K562 (cell line): ENCODE measurements around the gene PACRG. TPM values are rescaled to one million over a fixed set of nuclear protein-coding genes. Genes with fewer than 3 reads are reported as not detected.

Experiments used
- ATAC-seq: fragments of 200-7000 bp; cut with Tn5 transposase; 3 replicates; pipeline ENCODE4 v1.9.1; 2020; ENCODE audit warnings: moderate library complexity
- BruUV-seq: library from RNA; stranded (reverse); fragments of 400-500 nt; replicated peaks from 2 replicates; lab custom pipeline; 2021; lab: Mats Ljungman, UMichigan
- CTCF ChIA-PET: fragments of 300-600 bp; formaldehyde crosslinking; extraction: SDS; loops from one replicate; lab custom pipeline; 2021; ENCODE audit warnings: low intra/inter-chr PET ratio; lab: Yijun Ruan, JAX
- POLR2A ChIA-PET: fragments of 300-600, 350-650 bp; sonication (Branson Sonifier 250); formaldehyde crosslinking; extraction: SDS; loops from one replicate; lab custom pipeline; 2021; ENCODE audit warnings: antibody characterized with exemption, inconsistent platforms; lab: Yijun Ruan, JAX
- DNase-seq, 4 experiments: peaks; one replicate each; pipeline versions ENCODE4 v3.0.0 to v3.0.0-alpha.2; 2011 to 2018; ENCODE audit warnings: low spot score in 3 of 4, mixed read lengths in 3 of 4; ENCODE audit errors: extremely low read depth in 1 of 4
- FAIRE-seq: peaks from 2 replicates; lab custom pipeline; 2011; peaks lifted over from hg19 to GRCh38; lab: Jason Lieb, UNC
- H2AFZ ChIP-seq: 2 replicates; pipeline ENCODE4 v1.6.0; 2011; ENCODE audit warnings: low read depth, low read length, control low read depth, inconsistent platforms
- H3K27ac ChIP-seq: fragments of 200-600 bp; 3 replicates; pipeline ENCODE4 v1.8.0; 2011; ENCODE audit warnings: low read depth, mild to moderate bottlenecking, control low read depth, inconsistent platforms, low read length, moderate library complexity, mixed read lengths; ENCODE audit errors: extremely low read depth
- H3K27me3 ChIP-seq, 2 experiments: fragments of 300-600 bp in 1 of 2; 2 replicates in 1 of 2; 3 replicates in 1 of 2; pipeline versions ENCODE4 v1.6.0 to v1.8.0; 2011; ENCODE audit warnings: inconsistent platforms in 2 of 2, low read length in 2 of 2, mild to moderate bottlenecking in 1 of 2, mixed read lengths in 1 of 2, moderate library complexity in 1 of 2; ENCODE audit not compliant: control insufficient read depth in 2 of 2, insufficient read depth in 2 of 2
- H3K36me3 ChIP-seq: fragments of 300-600 bp; 3 replicates; pipeline ENCODE4 v1.8.0; 2011; ENCODE audit warnings: mild to moderate bottlenecking, low read length, inconsistent platforms; ENCODE audit not compliant: control insufficient read depth, insufficient read depth
- H3K4me1 ChIP-seq, 2 experiments: fragments of 200-600 bp in 1 of 2; replicated peaks in 1 of 2; 2 replicates in 1 of 2; 3 replicates in 1 of 2; pipeline versions ENCODE4 v1.5.1 to v1.8.0; 2011; ENCODE audit warnings: inconsistent platforms in 2 of 2, low read length in 2 of 2, mild to moderate bottlenecking in 1 of 2, mixed read lengths in 1 of 2, moderate library complexity in 1 of 2; ENCODE audit not compliant: control insufficient read depth in 2 of 2, insufficient read depth in 2 of 2
- H3K4me2 ChIP-seq: 2 replicates; pipeline ENCODE4 v1.6.1; 2011; ENCODE audit warnings: low read length, control low read depth, inconsistent platforms, mixed read lengths; ENCODE audit not compliant: insufficient read depth
- H3K4me3 ChIP-seq: fragments of 200-600 bp; sonication (generic), shearing (Covaris generic); 2 replicates; pipeline ENCODE4 v1.5.1; 2016; ENCODE audit warnings: control low read depth, inconsistent platforms
- H3K79me2 ChIP-seq: fragments of 200-600 bp; 3 replicates; pipeline ENCODE4 v1.8.0; 2011; ENCODE audit warnings: low read length, inconsistent platforms; ENCODE audit not compliant: control insufficient read depth, insufficient read depth
- H3K9ac ChIP-seq, 2 experiments: 2 replicates each; pipeline versions ENCODE4 v1.6.0 to v1.6.1; 2011; ENCODE audit warnings: low read depth in 2 of 2, low read length in 2 of 2, control low read depth in 1 of 2, inconsistent platforms in 1 of 2, mild to moderate bottlenecking in 1 of 2, mixed read lengths in 1 of 2; ENCODE audit not compliant: insufficient read depth in 1 of 2
- H3K9me1 ChIP-seq: one replicate; pipeline ENCODE4 v1.6.0; 2011; ENCODE audit warnings: inconsistent platforms, mild to moderate bottlenecking, low read length, moderate library complexity; ENCODE audit not compliant: control insufficient read depth, insufficient read depth
- H3K9me3 ChIP-seq: replicated peaks from 2 replicates; pipeline ENCODE4 v1.5.1; 2011; ENCODE audit warnings: low read depth, low read length, inconsistent platforms; ENCODE audit not compliant: control insufficient read depth, insufficient read depth
- H4K20me1 ChIP-seq: replicated peaks from 2 replicates; pipeline ENCODE4 v1.6.1; 2011; ENCODE audit warnings: low read length, inconsistent platforms, mixed read lengths; ENCODE audit not compliant: control insufficient read depth, insufficient read depth
- BACH1 ChIP-seq: fragments of 200-800 bp; sonication (Bioruptor generic); IDR thresholded peaks from 2 replicates; pipeline ENCODE4 v1.6.1; 2016; ENCODE audit warnings: missing genetic modification characterization, missing compliant biosample characterization
- EZH2 ChIP-seq: IDR thresholded peaks from 2 replicates; pipeline ENCODE4 v1.6.1; 2012; ENCODE audit warnings: low read depth, mild to moderate bottlenecking, inconsistent platforms, low read length, borderline replicate concordance
- GTF2F1 ChIP-seq: IDR thresholded peaks from 2 replicates; pipeline ENCODE4 v1.6.1; 2011; ENCODE audit warnings: low read depth, low read length, improper control_type of control experiment
- HNRNPL ChIP-seq: fragments of 200-400 bp; formaldehyde crosslinking; IDR thresholded peaks from 2 replicates; pipeline ENCODE4 v1.6.1; 2017; ENCODE audit warnings: low read depth, mild to moderate bottlenecking, low read length
- SIN3A ChIP-seq, 2 experiments: fragments of 150-350 bp in 1 of 2; IDR thresholded peaks; 2 replicates each; pipeline ENCODE4 v1.6.1; 2011 to 2016; ENCODE audit warnings: borderline replicate concordance in 2 of 2, low read depth in 2 of 2, low read length in 2 of 2, mild to moderate bottlenecking in 2 of 2, moderate library complexity in 2 of 2; ENCODE audit not compliant: control insufficient read depth in 1 of 2
- WGBS: fragments of 100-300 bp; shearing (Covaris generic); methylation state at CpG from one replicate; pipeline ENCODE4 v1.1.6; 2016; ENCODE audit warnings: low coverage, mixed read lengths; ENCODE audit not compliant: insufficient coverage; ENCODE audit errors: missing lambda C conversion rate; 5-methylcytosine and 5-hydroxymethylcytosine counted together
- in situ Hi-C: fragments of 300-500 bp; cut with MboI; formaldehyde crosslinking; loops from 4 replicates; pipeline ENCODE4 v1.15.0; 2018; ENCODE audit warnings: inconsistent platforms, mixed read lengths
- intact Hi-C: fragments of 100-400 bp; cut with micrococcal nuclease; formaldehyde crosslinking; loops from 2 replicates; pipeline ENCODE4 v1.14.2; 2022
- polyA plus RNA-seq, 8 experiments: library from polyadenylated mRNA; depleted of rRNA in 4 of 8; stranded (reverse) in 5 of 8; unstranded in 3 of 8; fragments of >200 nt; fragmentation: Nextera tagmentation in 2 of 8; fragmentation: Illumina TruSeq in 1 of 8; extraction: Ambion mirVana in 2 of 8; extraction: Trizol in 1 of 8; gene quantifications; 2 replicates each; pipeline versions ENCODE4 v1.2.1 to v1.2.3, GENCODE V29; 2011 to 2014; ENCODE audit warnings: inconsistent platforms in 1 of 8, missing spikeins in 1 of 8
- total RNA-seq, 7 experiments: library from RNA; depleted of rRNA in 6 of 7; stranded (reverse); fragments of >200 nt in 6 of 7; fragmentation: Illumina TruSeq in 2 of 7; extraction: Trizol in 2 of 7; gene quantifications; 2 replicates each; pipeline versions ENCODE4 v1.2.1 to v1.2.3, GENCODE V29; 2011 to 2021; ENCODE audit warnings: low replicate concordance in 1 of 7
- TF ChIP-seq, protein P1 (sequence below): sonication (generic); formaldehyde crosslinking; IDR thresholded peaks from 2 replicates; pipeline ENCODE4 v1.8.0; 2023; ENCODE audit warnings: mild to moderate bottlenecking, missing genetic modification reagents
- TF ChIP-seq, protein P2 (sequence below), 2 experiments: fragments of 450-650 bp; formaldehyde crosslinking in 1 of 2; IDR thresholded peaks; 2 replicates each; pipeline versions ENCODE4 v1.4.0 to v1.6.1; 2014 to 2020; ENCODE audit warnings: mild to moderate bottlenecking in 2 of 2, borderline replicate concordance in 1 of 2, low read depth in 1 of 2
- TF ChIP-seq, protein P3 (sequence below): sonication (generic); formaldehyde crosslinking; IDR thresholded peaks from 2 replicates; pipeline ENCODE4 v1.8.1; 2023; ENCODE audit warnings: mild to moderate bottlenecking, missing genetic modification reagents, moderate library complexity
- TF ChIP-seq, protein P4 (sequence below), 2 experiments: fragments of 450-650 bp; IDR thresholded peaks; 2 replicates each; pipeline ENCODE4 v1.6.1; 2016

PACRG gene
- total and polyA plus RNA-seq, 9 of the 15 experiments (the other 6 are each of a cell fraction or from before 2014, with no cell fraction given), result 0.04 TPM; not detected in 8

DNA sequence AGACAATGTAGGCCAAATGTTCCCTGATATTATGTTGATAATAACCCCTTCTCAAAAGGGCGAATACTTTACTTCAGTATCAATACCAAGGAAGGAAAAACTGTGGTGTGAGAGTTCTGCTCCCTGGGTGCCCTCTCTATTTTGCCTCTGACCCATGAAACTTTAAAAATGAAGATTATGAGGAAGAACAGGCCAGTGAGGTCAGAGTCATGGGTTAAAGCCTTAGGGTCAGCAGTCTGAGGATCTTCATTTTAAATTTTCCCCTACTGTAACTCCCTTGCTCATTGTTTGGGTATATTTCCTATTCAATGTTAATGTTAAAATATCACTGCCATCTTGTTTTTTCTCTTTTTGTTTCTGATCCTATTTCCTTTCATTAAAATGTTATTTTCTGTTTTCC, 48.1 kb upstream of the PACRG start:
- Histone ChIP-seq H2AFZ (no peak overlapping the region), H3K4me1 (no peaks in the 10 kb centered on the region), H3K4me2 (no peak overlapping the region), H3K9me1 (no peaks in the 10 kb centered on the region), H3K9ac (no peak overlapping the region), H3K4me3 (no peak overlapping the region), H4K20me1 (no peaks in the 10 kb centered on the region), H3K27ac (no peak overlapping the region), H3K27me3 (no peaks in the 10 kb centered on the region), H3K9me3 (no peaks in the 10 kb centered on the region), H3K36me3 (no peaks in the 10 kb centered on the region), H3K79me2 (no peaks in the 10 kb centered on the region)
- ChIA-PET CTCF (no interaction called here), POLR2A (no interaction called here)
- intact Hi-C loops, result no loop called here
- in situ Hi-C loops, result no loop called here
- BruUV-seq, result no TSS peak
- no peak for ATAC-seq
- FAIRE-seq, result no peak
- DNase-seq, result no peak
- 0% methylated on average over 1 of the region's 1 CpG for WGBS
- TF ChIP-seq SIN3A (IDR thresholded peaks at IDR 0.05; ENCODE audit: borderline replicate concordance in 2 of 2, control insufficient read depth in 1 of 2, low read depth in 2 of 2, low read length in 2 of 2) (no peak), EZH2 (no peak), BACH1 (no peak), HNRNPL (no peak), GTF2F1 (no peak)
- TF ChIP-seq, protein P1, sequence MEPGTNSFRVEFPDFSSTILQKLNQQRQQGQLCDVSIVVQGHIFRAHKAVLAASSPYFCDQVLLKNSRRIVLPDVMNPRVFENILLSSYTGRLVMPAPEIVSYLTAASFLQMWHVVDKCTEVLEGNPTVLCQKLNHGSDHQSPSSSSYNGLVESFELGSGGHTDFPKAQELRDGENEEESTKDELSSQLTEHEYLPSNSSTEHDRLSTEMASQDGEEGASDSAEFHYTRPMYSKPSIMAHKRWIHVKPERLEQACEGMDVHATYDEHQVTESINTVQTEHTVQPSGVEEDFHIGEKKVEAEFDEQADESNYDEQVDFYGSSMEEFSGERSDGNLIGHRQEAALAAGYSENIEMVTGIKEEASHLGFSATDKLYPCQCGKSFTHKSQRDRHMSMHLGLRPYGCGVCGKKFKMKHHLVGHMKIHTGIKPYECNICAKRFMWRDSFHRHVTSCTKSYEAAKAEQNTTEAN (CRISPR knock-in tag), result no peak
- TF ChIP-seq, protein P2, sequence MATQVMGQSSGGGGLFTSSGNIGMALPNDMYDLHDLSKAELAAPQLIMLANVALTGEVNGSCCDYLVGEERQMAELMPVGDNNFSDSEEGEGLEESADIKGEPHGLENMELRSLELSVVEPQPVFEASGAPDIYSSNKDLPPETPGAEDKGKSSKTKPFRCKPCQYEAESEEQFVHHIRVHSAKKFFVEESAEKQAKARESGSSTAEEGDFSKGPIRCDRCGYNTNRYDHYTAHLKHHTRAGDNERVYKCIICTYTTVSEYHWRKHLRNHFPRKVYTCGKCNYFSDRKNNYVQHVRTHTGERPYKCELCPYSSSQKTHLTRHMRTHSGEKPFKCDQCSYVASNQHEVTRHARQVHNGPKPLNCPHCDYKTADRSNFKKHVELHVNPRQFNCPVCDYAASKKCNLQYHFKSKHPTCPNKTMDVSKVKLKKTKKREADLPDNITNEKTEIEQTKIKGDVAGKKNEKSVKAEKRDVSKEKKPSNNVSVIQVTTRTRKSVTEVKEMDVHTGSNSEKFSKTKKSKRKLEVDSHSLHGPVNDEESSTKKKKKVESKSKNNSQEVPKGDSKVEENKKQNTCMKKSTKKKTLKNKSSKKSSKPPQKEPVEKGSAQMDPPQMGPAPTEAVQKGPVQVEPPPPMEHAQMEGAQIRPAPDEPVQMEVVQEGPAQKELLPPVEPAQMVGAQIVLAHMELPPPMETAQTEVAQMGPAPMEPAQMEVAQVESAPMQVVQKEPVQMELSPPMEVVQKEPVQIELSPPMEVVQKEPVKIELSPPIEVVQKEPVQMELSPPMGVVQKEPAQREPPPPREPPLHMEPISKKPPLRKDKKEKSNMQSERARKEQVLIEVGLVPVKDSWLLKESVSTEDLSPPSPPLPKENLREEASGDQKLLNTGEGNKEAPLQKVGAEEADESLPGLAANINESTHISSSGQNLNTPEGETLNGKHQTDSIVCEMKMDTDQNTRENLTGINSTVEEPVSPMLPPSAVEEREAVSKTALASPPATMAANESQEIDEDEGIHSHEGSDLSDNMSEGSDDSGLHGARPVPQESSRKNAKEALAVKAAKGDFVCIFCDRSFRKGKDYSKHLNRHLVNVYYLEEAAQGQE (IDR thresholded peaks at IDR 0.05; ENCODE audit: borderline replicate concordance), result no peak
- TF ChIP-seq, protein P2 (CRISPR knock-in tag; IDR thresholded peaks at IDR 0.05; ENCODE audit: low read depth), result no peak
- TF ChIP-seq, protein P3, sequence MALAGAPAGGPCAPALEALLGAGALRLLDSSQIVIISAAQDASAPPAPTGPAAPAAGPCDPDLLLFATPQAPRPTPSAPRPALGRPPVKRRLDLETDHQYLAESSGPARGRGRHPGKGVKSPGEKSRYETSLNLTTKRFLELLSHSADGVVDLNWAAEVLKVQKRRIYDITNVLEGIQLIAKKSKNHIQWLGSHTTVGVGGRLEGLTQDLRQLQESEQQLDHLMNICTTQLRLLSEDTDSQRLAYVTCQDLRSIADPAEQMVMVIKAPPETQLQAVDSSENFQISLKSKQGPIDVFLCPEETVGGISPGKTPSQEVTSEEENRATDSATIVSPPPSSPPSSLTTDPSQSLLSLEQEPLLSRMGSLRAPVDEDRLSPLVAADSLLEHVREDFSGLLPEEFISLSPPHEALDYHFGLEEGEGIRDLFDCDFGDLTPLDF, result no peak
- TF ChIP-seq, protein P4, sequence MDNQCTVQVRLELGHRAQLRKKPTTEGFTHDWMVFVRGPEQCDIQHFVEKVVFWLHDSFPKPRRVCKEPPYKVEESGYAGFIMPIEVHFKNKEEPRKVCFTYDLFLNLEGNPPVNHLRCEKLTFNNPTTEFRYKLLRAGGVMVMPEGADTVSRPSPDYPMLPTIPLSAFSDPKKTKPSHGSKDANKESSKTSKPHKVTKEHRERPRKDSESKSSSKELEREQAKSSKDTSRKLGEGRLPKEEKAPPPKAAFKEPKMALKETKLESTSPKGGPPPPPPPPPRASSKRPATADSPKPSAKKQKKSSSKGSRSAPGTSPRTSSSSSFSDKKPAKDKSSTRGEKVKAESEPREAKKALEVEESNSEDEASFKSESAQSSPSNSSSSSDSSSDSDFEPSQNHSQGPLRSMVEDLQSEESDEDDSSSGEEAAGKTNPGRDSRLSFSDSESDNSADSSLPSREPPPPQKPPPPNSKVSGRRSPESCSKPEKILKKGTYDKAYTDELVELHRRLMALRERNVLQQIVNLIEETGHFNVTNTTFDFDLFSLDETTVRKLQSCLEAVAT (IDR thresholded peaks at IDR 0.05), result no peak
